ENCODE data around the gene ZBTB7C. TPM values are rescaled to one million over a fixed set of nuclear protein-coding genes. Genes with fewer than 3 reads are reported as not detected.

Gene ZBTB7C
- total and polyA plus RNA-seq, 2 donors: 4.6 to 8.6 TPM

GRCh38 chr18:48061781-48062570 lies 347.2 kb downstream of the ZBTB7C start:
- Histone ChIP-seq H3K27ac (ENCODE audit: low read depth) (no peak overlapping the region), H3K4me1 (ENCODE audit: insufficient read depth) (peaks cover 2% of the 10 kb centered on the region), H3K36me3 (ENCODE audit: insufficient read depth) (no peaks in the 10 kb centered on the region), H3K4me3 (ENCODE audit: low read depth, low read length) (no peak overlapping the region)
- 92% methylated on average over 7 of the region's 7 CpGs for WGBS
- no peak for DNase-seq (ENCODE audit: extremely low spot score)

- Histone ChIP-seq H3K4me3 (ENCODE audit: low read depth, low read length) (no peak overlapping the region), H3K36me3 (ENCODE audit: insufficient read depth) (no peaks in the 10 kb centered on the region), H3K27ac (ENCODE audit: low read depth) (no peak overlapping the region), H3K4me1 (ENCODE audit: insufficient read depth) (peaks cover 2% of the 10 kb centered on the region)
- WGBS: 66% methylated on average over 3 of the region's 3 CpGs
- DNase-seq (ENCODE audit: extremely low spot score): no peak
Measured at GRCh38 chr18:48060970-48061369, 348.2 kb downstream of the ZBTB7C start.

GRCh38 chr18:48060346-48060745 lies 348.8 kb downstream of the ZBTB7C start:
- Histone ChIP-seq H3K36me3 (ENCODE audit: insufficient read depth) (no peaks in the 10 kb centered on the region), H3K4me1 (ENCODE audit: insufficient read depth) (peaks cover 2% of the 10 kb centered on the region), H3K4me3 (ENCODE audit: low read depth, low read length) (no peak overlapping the region), H3K27ac (ENCODE audit: low read depth) (peak overlapping the region; percentile 39)
- no peak for DNase-seq (ENCODE audit: extremely low spot score)
- 82% methylated on average over 4 of the region's 4 CpGs for WGBS

- no peak overlapping the region for H3K4me3 ChIP-seq (ENCODE audit: low read depth, low read length)
- H3K36me3 ChIP-seq (ENCODE audit: insufficient read depth): no peaks in the 10 kb centered on the region
- 17% methylated on average over 5 of the region's 5 CpGs for WGBS
- H3K27ac ChIP-seq (ENCODE audit: low read depth): no peak overlapping the region
- DNase-seq (ENCODE audit: extremely low spot score): no peak
- H3K4me1 ChIP-seq (ENCODE audit: insufficient read depth): peaks cover 2% of the 10 kb centered on the region
Measured at GRCh38 chr18:48059455-48060010, 349.6 kb downstream of the ZBTB7C start.

- peaks cover 2% of the 10 kb centered on the region for H3K4me1 ChIP-seq (ENCODE audit: insufficient read depth)
- H3K4me3 ChIP-seq (ENCODE audit: low read depth, low read length): no peak overlapping the region
- no peaks in the 10 kb centered on the region for H3K36me3 ChIP-seq (ENCODE audit: insufficient read depth)
- no peak for DNase-seq (ENCODE audit: extremely low spot score)
- 92% methylated on average over 6 of the region's 6 CpGs for WGBS
- no peak overlapping the region for H3K27ac ChIP-seq (ENCODE audit: low read depth)
Measured at GRCh38 chr18:48058486-48058885, 350.7 kb downstream of the ZBTB7C start.

- no peak overlapping the region for H3K27ac ChIP-seq (ENCODE audit: low read depth)
- H3K4me1 ChIP-seq (ENCODE audit: insufficient read depth): peaks cover 2% of the 10 kb centered on the region
- H3K4me3 ChIP-seq (ENCODE audit: low read depth, low read length): no peak overlapping the region
- no peaks in the 10 kb centered on the region for H3K36me3 ChIP-seq (ENCODE audit: insufficient read depth)
- no peak for DNase-seq (ENCODE audit: extremely low spot score)
Measured at GRCh38 chr18:48057018-48057417, 352.2 kb downstream of the ZBTB7C start.

GRCh38 chr18:48055351-48055750 lies 353.8 kb downstream of the ZBTB7C start:
- no peak overlapping the region for H3K27ac ChIP-seq (ENCODE audit: low read depth)
- DNase-seq (ENCODE audit: extremely low spot score): no peak
- H3K36me3 ChIP-seq (ENCODE audit: insufficient read depth): no peaks in the 10 kb centered on the region
- 87% methylated on average over 6 of the region's 6 CpGs for WGBS
- peaks cover 2% of the 10 kb centered on the region for H3K4me1 ChIP-seq (ENCODE audit: insufficient read depth)
- H3K4me3 ChIP-seq (ENCODE audit: low read depth, low read length): no peak overlapping the region

- Histone ChIP-seq H3K4me3 (ENCODE audit: low read depth, low read length) (no peak overlapping the region), H3K36me3 (ENCODE audit: insufficient read depth) (no peaks in the 10 kb centered on the region), H3K27ac (ENCODE audit: low read depth) (peak overlapping the region; percentile 31), H3K4me1 (ENCODE audit: insufficient read depth) (no peaks in the 10 kb centered on the region)
- no peak for DNase-seq (ENCODE audit: extremely low spot score)
- 61% methylated on average over 24 of the region's 24 CpGs for WGBS
Measured at GRCh38 chr18:48053881-48054816, 355.0 kb downstream of the ZBTB7C start.

GRCh38 chr18:48052842-48053241 lies 356.3 kb downstream of the ZBTB7C start:
- 77% methylated on average over 7 of the region's 7 CpGs for WGBS
- H3K4me3 ChIP-seq (ENCODE audit: low read depth, low read length): no peak overlapping the region
- H3K27ac ChIP-seq (ENCODE audit: low read depth): peak overlapping the region; percentile 7
- H3K4me1 ChIP-seq (ENCODE audit: insufficient read depth): no peaks in the 10 kb centered on the region
- H3K36me3 ChIP-seq (ENCODE audit: insufficient read depth): no peaks in the 10 kb centered on the region
- DNase-seq (ENCODE audit: extremely low spot score): no peak

- no peaks in the 10 kb centered on the region for H3K4me1 ChIP-seq (ENCODE audit: insufficient read depth)
- WGBS: 69% methylated on average over 8 of the region's 8 CpGs
- H3K27ac ChIP-seq (ENCODE audit: low read depth): no peak overlapping the region
- H3K36me3 ChIP-seq (ENCODE audit: insufficient read depth): no peaks in the 10 kb centered on the region
- no peak for DNase-seq (ENCODE audit: extremely low spot score)
- H3K4me3 ChIP-seq (ENCODE audit: low read depth, low read length): no peak overlapping the region
Measured at GRCh38 chr18:48051945-48052840, 357.0 kb downstream of the ZBTB7C start.

GRCh38 chr18:48050176-48050575 lies 359.0 kb downstream of the ZBTB7C start:
- Histone ChIP-seq H3K27ac (ENCODE audit: low read depth) (peak overlapping the region; percentile 54), H3K4me3 (ENCODE audit: low read depth, low read length) (no peak overlapping the region), H3K36me3 (ENCODE audit: insufficient read depth) (no peaks in the 10 kb centered on the region), H3K4me1 (ENCODE audit: insufficient read depth) (no peaks in the 10 kb centered on the region)
- 84% methylated on average over 7 of the region's 7 CpGs for WGBS
- DNase-seq (ENCODE audit: extremely low spot score): no peak

- peak overlapping the region; percentile 14 for H3K27ac ChIP-seq (ENCODE audit: low read depth)
- WGBS: 69% methylated on average over 5 of the region's 5 CpGs
- no peak overlapping the region for H3K4me3 ChIP-seq (ENCODE audit: low read depth, low read length)
- no peaks in the 10 kb centered on the region for H3K36me3 ChIP-seq (ENCODE audit: insufficient read depth)
- DNase-seq (ENCODE audit: extremely low spot score): no peak
- H3K4me1 ChIP-seq (ENCODE audit: insufficient read depth): no peaks in the 10 kb centered on the region
Measured at GRCh38 chr18:48049757-48050156, 359.4 kb downstream of the ZBTB7C start.

- Histone ChIP-seq H3K27ac (ENCODE audit: low read depth) (no peak overlapping the region), H3K4me1 (ENCODE audit: insufficient read depth) (no peaks in the 10 kb centered on the region), H3K4me3 (ENCODE audit: low read depth, low read length) (no peak overlapping the region), H3K36me3 (ENCODE audit: insufficient read depth) (no peaks in the 10 kb centered on the region)
- DNase-seq (ENCODE audit: extremely low spot score): no peak
- 94% methylated on average over 3 of the region's 3 CpGs for WGBS
Measured at GRCh38 chr18:48048251-48048650, 360.9 kb downstream of the ZBTB7C start.

Measured in urinary bladder (tissue), 4 donors.